G401.6 (cell line): ENCODE results near the gene ABCC5.

Experiments used
- FAIRE-seq: peaks from 2 replicates; lab custom pipeline; 2012; peaks lifted over from hg19 to GRCh38; lab: Jason Lieb, UNC

ABCC5 gene

GRCh38 chr3:183975981-183976662 lies 41.6 kb downstream of the ABCC5 start:
- no peak for FAIRE-seq

- no peak for FAIRE-seq
These were observed 48.9 kb downstream of the ABCC5 start for GRCh38 chr3:183968666-183969245.

- FAIRE-seq, result no peak
These were observed 50.0 kb downstream of the ABCC5 start for GRCh38 chr3:183967693-183968092.

GRCh38 chr3:183966361-183966791 lies 51.3 kb downstream of the ABCC5 start:
- no peak for FAIRE-seq

GRCh38 chr3:183962807-183963206 lies 54.9 kb downstream of the ABCC5 start:
- no peak for FAIRE-seq

GRCh38 chr3:183959214-183959613 lies 58.5 kb downstream of the ABCC5 start:
- FAIRE-seq, result no peak

GRCh38 chr3:183958775-183959174 lies 58.9 kb downstream of the ABCC5 start:
- no peak for FAIRE-seq

GRCh38 chr3:183958226-183958625 lies 59.5 kb downstream of the ABCC5 start:
- FAIRE-seq, result no peak

GRCh38 chr3:183954875-183955274 lies 62.8 kb downstream of the ABCC5 start:
- no peak for FAIRE-seq

GRCh38 chr3:183953471-183954070 lies 64.1 kb downstream of the ABCC5 start:
- FAIRE-seq, result no peak

- no peak for FAIRE-seq
These were observed 66.2 kb downstream of the ABCC5 start for GRCh38 chr3:183951459-183951858.

- no peak for FAIRE-seq
These were observed 68.0 kb downstream of the ABCC5 start for GRCh38 chr3:183949690-183950089.

- no peak for FAIRE-seq
These were observed 71.6 kb downstream of the ABCC5 start for GRCh38 chr3:183946037-183946436.

- FAIRE-seq, result no peak
These were observed 72.9 kb downstream of the ABCC5 start for GRCh38 chr3:183944775-183945174.

- no peak for FAIRE-seq
These were observed 73.9 kb downstream of the ABCC5 start for GRCh38 chr3:183943739-183944138.

- no peak for FAIRE-seq
These were observed 76.5 kb downstream of the ABCC5 start for GRCh38 chr3:183941216-183941615.

- FAIRE-seq, result no peak
These were observed 79.9 kb downstream of the ABCC5 start for GRCh38 chr3:183937601-183938286.

- FAIRE-seq, result no peak
These were observed 84.5 kb downstream of the ABCC5 start for GRCh38 chr3:183933160-183933559.

GRCh38 chr3:183931881-183932280 lies 85.8 kb downstream of the ABCC5 start:
- no peak for FAIRE-seq

- FAIRE-seq, result no peak
These were observed 87.6 kb downstream of the ABCC5 start for GRCh38 chr3:183930086-183930485.

- FAIRE-seq, result no peak
These were observed 90.6 kb downstream of the ABCC5 start for GRCh38 chr3:183927059-183927458.

- FAIRE-seq, result no peak
These were observed 92.7 kb downstream of the ABCC5 start for GRCh38 chr3:183924956-183925355.

GRCh38 chr3:183924543-183924942 lies 93.1 kb downstream of the ABCC5 start:
- no peak for FAIRE-seq
